Measurements from ENCODE around the gene STARD13.
"Not testable (repeated sequence)": the region's sequence is repeated elsewhere in the genome, so short reads cannot be mapped to it uniquely, and the experiment has no call there.

The STARD13 gene

DNA sequence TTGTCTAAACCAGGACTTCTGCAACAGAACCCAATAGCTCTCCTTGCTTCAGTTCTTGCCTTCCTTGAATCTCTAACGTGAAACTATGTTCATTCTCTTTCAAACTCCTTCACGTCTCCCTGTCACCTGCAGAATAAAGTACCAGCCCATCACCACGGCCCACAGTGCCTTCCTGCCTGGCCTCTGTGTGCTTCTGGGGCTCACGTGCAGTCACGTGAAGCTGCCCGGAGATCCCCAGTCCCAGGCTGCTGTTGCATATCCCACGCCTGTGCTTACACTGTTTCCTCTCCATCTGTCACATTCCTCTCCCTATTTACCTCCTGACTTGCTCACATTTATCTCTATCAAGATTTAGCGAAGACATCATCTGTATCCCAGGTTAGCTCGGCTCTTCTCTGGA lies 102.8 kb downstream of the STARD13 start:
- no peak for DNase-seq (ENCODE audit: low spot score)
- in situ Hi-C loops (cut with MboI; ENCODE audit: low sequenced_read_pairs, unreplicated experiment): no loop called here
- TF ChIP-seq, protein P1, sequence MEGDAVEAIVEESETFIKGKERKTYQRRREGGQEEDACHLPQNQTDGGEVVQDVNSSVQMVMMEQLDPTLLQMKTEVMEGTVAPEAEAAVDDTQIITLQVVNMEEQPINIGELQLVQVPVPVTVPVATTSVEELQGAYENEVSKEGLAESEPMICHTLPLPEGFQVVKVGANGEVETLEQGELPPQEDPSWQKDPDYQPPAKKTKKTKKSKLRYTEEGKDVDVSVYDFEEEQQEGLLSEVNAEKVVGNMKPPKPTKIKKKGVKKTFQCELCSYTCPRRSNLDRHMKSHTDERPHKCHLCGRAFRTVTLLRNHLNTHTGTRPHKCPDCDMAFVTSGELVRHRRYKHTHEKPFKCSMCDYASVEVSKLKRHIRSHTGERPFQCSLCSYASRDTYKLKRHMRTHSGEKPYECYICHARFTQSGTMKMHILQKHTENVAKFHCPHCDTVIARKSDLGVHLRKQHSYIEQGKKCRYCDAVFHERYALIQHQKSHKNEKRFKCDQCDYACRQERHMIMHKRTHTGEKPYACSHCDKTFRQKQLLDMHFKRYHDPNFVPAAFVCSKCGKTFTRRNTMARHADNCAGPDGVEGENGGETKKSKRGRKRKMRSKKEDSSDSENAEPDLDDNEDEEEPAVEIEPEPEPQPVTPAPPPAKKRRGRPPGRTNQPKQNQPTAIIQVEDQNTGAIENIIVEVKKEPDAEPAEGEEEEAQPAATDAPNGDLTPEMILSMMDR (IDR thresholded peaks at IDR 0.05; ENCODE audit: borderline replicate concordance, control extremely low read depth, extremely low read depth, insufficient read depth, missing control alignments): no peak

DNA sequence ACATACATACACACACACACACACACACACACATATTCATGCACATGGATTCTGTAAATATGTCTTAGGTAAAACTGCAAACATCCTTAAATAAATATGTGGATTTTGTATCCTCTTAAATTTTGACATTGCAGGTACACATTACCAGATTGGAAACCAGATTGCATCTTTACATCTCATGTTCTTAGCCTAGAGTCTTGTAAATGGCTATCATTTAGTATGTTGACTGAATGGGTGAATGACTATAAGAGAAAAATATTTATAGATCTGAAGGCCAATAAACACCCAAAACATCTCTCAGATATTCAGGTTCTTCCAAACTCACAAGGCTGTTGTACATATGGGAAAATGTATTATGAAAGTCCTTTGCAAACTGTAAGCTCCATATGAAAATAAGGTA lies 104.3 kb downstream of the STARD13 start:
- DNase-seq (ENCODE audit: low spot score): no peak
- TF ChIP-seq, protein P1 (IDR thresholded peaks at IDR 0.05; ENCODE audit: borderline replicate concordance, control extremely low read depth, extremely low read depth, insufficient read depth, missing control alignments): no peak
- in situ Hi-C loops (cut with MboI; ENCODE audit: low sequenced_read_pairs, unreplicated experiment): no loop called here

GRCh38 chr13:33180122-33180804 lies 105.3 kb downstream of the STARD13 start:
- DNase-seq (ENCODE audit: low spot score): no peak
- in situ Hi-C loops (cut with MboI; ENCODE audit: low sequenced_read_pairs, unreplicated experiment): no loop called here

DNA sequence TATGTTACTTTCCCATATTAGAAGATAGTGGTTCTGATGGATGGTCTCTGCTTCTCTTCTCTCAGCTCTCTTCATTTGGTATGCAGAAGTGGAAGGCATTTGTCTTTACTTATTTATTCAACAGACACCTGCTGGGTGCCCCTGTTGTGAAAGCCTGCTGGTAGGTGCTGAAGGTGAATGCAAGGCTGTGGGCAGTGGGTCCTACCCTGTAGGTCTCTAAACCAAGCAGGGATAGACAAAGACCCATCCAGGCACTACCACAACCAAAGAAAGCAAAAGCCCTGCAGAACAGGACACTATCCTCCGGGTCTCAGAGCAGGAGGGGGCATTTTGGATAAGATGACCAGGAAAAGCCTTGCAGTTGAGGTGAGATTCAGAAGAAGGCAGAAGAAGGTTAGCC lies 106.1 kb downstream of the STARD13 start:
- no peak for DNase-seq (ENCODE audit: low spot score)
- TF ChIP-seq, protein P1 (IDR thresholded peaks at IDR 0.05; ENCODE audit: borderline replicate concordance, control extremely low read depth, extremely low read depth, insufficient read depth, missing control alignments): no peak
- in situ Hi-C loops (cut with MboI; ENCODE audit: low sequenced_read_pairs, unreplicated experiment): no loop called here

More at GRCh38 chr13:33180122-33180804, 105.3 kb downstream of the STARD13 start:
- TF ChIP-seq, protein P1 (IDR thresholded peaks at IDR 0.05; ENCODE audit: borderline replicate concordance, control extremely low read depth, extremely low read depth, insufficient read depth, missing control alignments): no peak

DNA sequence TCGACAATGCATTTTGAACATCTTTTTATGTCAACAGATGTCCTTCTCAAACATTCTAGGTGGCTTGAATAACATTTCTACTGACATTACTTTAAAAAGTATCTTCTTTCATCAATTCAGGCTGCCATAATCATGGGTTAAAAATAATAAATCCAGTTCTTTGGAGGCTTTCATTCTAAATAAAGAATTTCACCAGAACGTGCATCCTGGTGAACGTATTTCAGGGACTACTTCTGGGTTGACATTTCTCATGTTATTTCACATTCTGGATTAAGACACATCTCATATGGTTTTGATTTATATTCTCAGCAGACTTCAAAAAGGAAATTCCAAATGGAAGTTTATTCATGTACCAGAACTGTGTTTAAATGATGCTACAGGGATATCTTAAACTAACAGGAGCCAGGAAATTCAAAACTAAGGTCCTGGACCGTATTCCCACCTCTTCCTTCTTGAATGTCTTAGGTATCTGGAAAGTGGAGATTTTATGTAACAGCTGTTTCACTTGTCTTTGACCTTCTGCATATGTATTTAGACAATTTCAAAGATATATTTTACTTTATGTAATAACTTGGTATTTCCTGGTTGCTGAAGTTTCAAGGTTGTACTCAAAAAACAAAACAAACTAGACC lies 107.2 kb downstream of the STARD13 start:
- no peak for DNase-seq (ENCODE audit: low spot score)
- in situ Hi-C loops (cut with MboI; ENCODE audit: low sequenced_read_pairs, unreplicated experiment): no loop called here
- TF ChIP-seq, protein P1 (IDR thresholded peaks at IDR 0.05; ENCODE audit: borderline replicate concordance, control extremely low read depth, extremely low read depth, insufficient read depth, missing control alignments): no peak

- DNase-seq (ENCODE audit: low spot score); in situ Hi-C loops (cut with MboI; ENCODE audit: low sequenced_read_pairs, unreplicated experiment): not testable (repeated sequence)
Measured at GRCh38 chr13:33177340-33178208, 108.0 kb downstream of the STARD13 start.

Measured in GM13976 (cell line).